ENCODE measurements around the gene DGKI. TPM values are rescaled to one million over a fixed set of nuclear protein-coding genes. Genes with fewer than 3 reads are reported as not detected.

The DGKI gene
- total and polyA plus RNA-seq, 4 donors = 0.01 to 0.37 (median 0.31) TPM

GRCh38 chr7:137539111-137539715 lies 307.6 kb downstream of the DGKI start:
- no peaks in the 10 kb centered on the region for H3K9me3 ChIP-seq (ENCODE audit: control insufficient read depth in 4 of 4, low read length in 3 of 4)
- H3K27ac ChIP-seq (ENCODE audit: low read depth in 1 of 2, low read length in 2 of 2) = no peak overlapping the region
- no peak overlapping the region for H3K9ac ChIP-seq (ENCODE audit: low read depth in 1 of 2, low read length in 2 of 2)
- TF ChIP-seq FOXA2 (IDR thresholded peaks at IDR 0.05) = no peak
- TF ChIP-seq RAD21 (IDR thresholded peaks at IDR 0.05) = no peak
- TF ChIP-seq EGR1 (IDR thresholded peaks at IDR 0.05; ENCODE audit: low read depth in 2 of 2) = no peak
- no peak for TF ChIP-seq RXRA (IDR thresholded peaks at IDR 0.05)
- TF ChIP-seq MAX (IDR thresholded peaks at IDR 0.05) = no peak
- TF ChIP-seq SP1 (IDR thresholded peaks at IDR 0.05) = no peak
- no peak for TF ChIP-seq ZBTB33 (IDR thresholded peaks at IDR 0.05)
- DNase-seq (ENCODE audit: low spot score) = no peak
- peaks cover 0 to 4% (median 2%) of the 10 kb centered on the region in 4 donors for H3K27me3 ChIP-seq (ENCODE audit: control insufficient read depth in 4 of 4, insufficient read depth in 4 of 4, low read length in 3 of 4)
- no peaks in the 10 kb centered on the region for H3K36me3 ChIP-seq (ENCODE audit: control insufficient read depth in 4 of 4, insufficient read depth in 3 of 4, low read depth in 1 of 4, low read length in 3 of 4)
- WGBS = 70% methylated on average over 3 of the region's 3 CpGs
- H3K4me1 ChIP-seq (ENCODE audit: control insufficient read depth in 4 of 4, insufficient read depth in 4 of 4, low read length in 3 of 4) = no peaks in the 10 kb centered on the region
- no peak overlapping the region for H3K4me3 ChIP-seq (ENCODE audit: low read depth in 1 of 3, low read length in 3 of 3)

- WGBS = 81% methylated on average over 4 of the region's 4 CpGs
- H3K4me3 ChIP-seq (ENCODE audit: low read depth in 1 of 3, low read length in 3 of 3) = no peak overlapping the region
- no peaks in the 10 kb centered on the region for H3K9me3 ChIP-seq (ENCODE audit: control insufficient read depth in 4 of 4, low read length in 3 of 4)
- no peaks in the 10 kb centered on the region for H3K4me1 ChIP-seq (ENCODE audit: control insufficient read depth in 4 of 4, insufficient read depth in 4 of 4, low read length in 3 of 4)
- peaks cover 0 to 4% (median 2%) of the 10 kb centered on the region in 4 donors for H3K27me3 ChIP-seq (ENCODE audit: control insufficient read depth in 4 of 4, insufficient read depth in 4 of 4, low read length in 3 of 4)
- no peak overlapping the region for H3K27ac ChIP-seq (ENCODE audit: low read depth in 1 of 2, low read length in 2 of 2)
- no peaks in the 10 kb centered on the region for H3K36me3 ChIP-seq (ENCODE audit: control insufficient read depth in 4 of 4, insufficient read depth in 3 of 4, low read depth in 1 of 4, low read length in 3 of 4)
- TF ChIP-seq FOXA2 (IDR thresholded peaks at IDR 0.05) (no peak), REST (IDR thresholded peaks at IDR 0.05) (no peak), SP1 (IDR thresholded peaks at IDR 0.05) (no peak), EGR1 (IDR thresholded peaks at IDR 0.05; ENCODE audit: low read depth in 2 of 2) (no peak), MAX (IDR thresholded peaks at IDR 0.05) (no peak), RAD21 (IDR thresholded peaks at IDR 0.05) (no peak), YY1 (IDR thresholded peaks at IDR 0.05) (no peak), GABPA (IDR thresholded peaks at IDR 0.05 in 1 of 2, conservative IDR thresholded peaks at IDR 0.05 in 1 of 2) (no peak), RXRA (IDR thresholded peaks at IDR 0.05) (no peak)
- no peak for DNase-seq (ENCODE audit: low spot score)
- no peak overlapping the region for H3K9ac ChIP-seq (ENCODE audit: low read depth in 1 of 2, low read length in 2 of 2)
Measured at GRCh38 chr7:137538361-137538762, 308.4 kb downstream of the DGKI start.

GRCh38 chr7:137535579-137535978 lies 311.2 kb downstream of the DGKI start:
- Histone ChIP-seq H3K36me3 (ENCODE audit: control insufficient read depth in 4 of 4, insufficient read depth in 3 of 4, low read depth in 1 of 4, low read length in 3 of 4) (no peaks in the 10 kb centered on the region), H3K9ac (ENCODE audit: low read depth in 1 of 2, low read length in 2 of 2) (no peak overlapping the region), H3K9me3 (ENCODE audit: control insufficient read depth in 4 of 4, low read length in 3 of 4) (no peaks in the 10 kb centered on the region), H3K4me1 (ENCODE audit: control insufficient read depth in 4 of 4, insufficient read depth in 4 of 4, low read length in 3 of 4) (no peaks in the 10 kb centered on the region), H3K27ac (ENCODE audit: low read depth in 1 of 2, low read length in 2 of 2) (no peak overlapping the region), H3K27me3 (ENCODE audit: control insufficient read depth in 4 of 4, insufficient read depth in 4 of 4, low read length in 3 of 4) (no peaks in the 10 kb centered on the region), H3K4me3 (ENCODE audit: low read depth in 1 of 3, low read length in 3 of 3) (no peak overlapping the region)
- no peak for DNase-seq (ENCODE audit: low spot score)
- TF ChIP-seq CTCF (IDR thresholded peaks at IDR 0.05; ENCODE audit: low read depth, low read length, missing input control) = no peak
- WGBS = 72% methylated on average over 6 of the region's 6 CpGs
